ENCODE results near the gene ACD. TPM values are rescaled to one million over a fixed set of nuclear protein-coding genes. Genes with fewer than 3 reads are reported as not detected.
A peak's percentile ranks its signal among the peaks of the same experiment; 100 is the strongest.

ACD gene
- total RNA-seq, 1 donor from 2014 or later = 24.5 TPM

DNA sequence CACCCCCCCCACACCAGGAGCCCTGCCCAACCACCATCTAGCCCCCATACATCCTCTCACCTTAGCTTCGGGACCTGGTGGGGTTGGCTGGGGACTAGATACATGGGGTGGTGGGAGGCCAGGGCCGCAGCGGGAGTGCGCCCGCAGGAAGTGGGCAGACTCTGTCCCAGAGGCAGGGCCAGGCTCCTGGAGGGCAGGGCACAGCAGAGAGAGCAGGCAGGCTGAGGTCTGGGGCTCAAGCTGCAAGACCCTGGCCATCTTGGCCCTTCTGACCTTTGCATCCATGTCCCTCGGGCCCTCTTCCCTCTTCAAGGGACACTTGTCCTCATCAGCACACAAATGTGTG is 3.8 kb upstream of the ACD start:
- Mint-ChIP-seq H3K36me3 (peaks cover 2% of the 10 kb centered on the region), H3K27ac (no peak overlapping the region), H3K27me3 (ENCODE audit: low read depth) (no peaks in the 10 kb centered on the region), H3K4me1 (peaks cover 18% of the 10 kb centered on the region), H3K4me3 (no peak overlapping the region), H3K9me3 (no peaks in the 10 kb centered on the region)
- no peak for DNase-seq (ENCODE audit: low spot score in 2 of 2, unreplicated experiment in 2 of 2)
- no peak for TF ChIP-seq CTCF (IDR thresholded peaks at IDR 0.05; ENCODE audit: unreplicated experiment)

DNA sequence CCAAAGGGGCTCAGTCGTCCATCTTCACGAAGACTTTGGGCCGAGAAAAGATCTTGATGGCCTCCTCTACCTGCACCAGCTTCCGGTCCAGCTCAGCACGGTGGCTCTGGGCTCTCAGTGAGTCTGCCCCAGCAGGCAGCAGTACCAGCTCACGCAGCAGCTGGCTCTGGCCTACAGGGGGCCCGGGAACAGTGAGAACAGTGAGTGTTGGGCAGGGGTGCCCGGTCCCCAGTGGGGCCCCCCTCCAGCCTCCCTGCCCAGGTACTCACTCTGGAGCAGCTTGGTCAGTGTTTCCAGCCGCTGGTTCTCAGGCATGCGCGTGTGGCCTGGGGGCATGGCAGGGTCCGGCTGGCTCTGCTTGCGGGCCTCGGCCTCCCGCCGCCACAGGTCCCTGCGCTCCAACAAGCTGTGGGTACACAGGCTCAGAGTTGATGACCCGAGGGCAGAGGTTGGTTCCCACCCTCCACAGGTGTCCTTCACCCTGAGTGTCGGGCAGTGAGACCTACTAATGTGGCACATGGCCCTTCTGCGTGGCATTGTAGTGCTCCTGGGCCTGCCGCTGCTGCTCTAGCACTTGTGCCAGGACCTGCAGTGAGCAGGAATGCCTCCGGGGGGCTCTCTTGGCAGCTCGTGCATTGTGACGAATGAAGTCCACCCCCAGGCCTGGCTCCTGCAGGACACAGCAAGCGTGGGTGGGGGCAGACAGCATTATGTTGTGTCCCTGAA is 3.3 kb upstream of the ACD start:
- Mint-ChIP-seq H3K4me3 (no peak overlapping the region), H3K36me3 (peaks cover 2% of the 10 kb centered on the region), H3K27ac (no peak overlapping the region), H3K4me1 (peaks cover 20% of the 10 kb centered on the region), H3K9me3 (no peaks in the 10 kb centered on the region), H3K27me3 (ENCODE audit: low read depth) (no peaks in the 10 kb centered on the region)
- TF ChIP-seq CTCF (IDR thresholded peaks at IDR 0.05; ENCODE audit: unreplicated experiment) = no peak
- DNase-seq (ENCODE audit: low spot score in 2 of 2, unreplicated experiment in 2 of 2) = no peak

DNA sequence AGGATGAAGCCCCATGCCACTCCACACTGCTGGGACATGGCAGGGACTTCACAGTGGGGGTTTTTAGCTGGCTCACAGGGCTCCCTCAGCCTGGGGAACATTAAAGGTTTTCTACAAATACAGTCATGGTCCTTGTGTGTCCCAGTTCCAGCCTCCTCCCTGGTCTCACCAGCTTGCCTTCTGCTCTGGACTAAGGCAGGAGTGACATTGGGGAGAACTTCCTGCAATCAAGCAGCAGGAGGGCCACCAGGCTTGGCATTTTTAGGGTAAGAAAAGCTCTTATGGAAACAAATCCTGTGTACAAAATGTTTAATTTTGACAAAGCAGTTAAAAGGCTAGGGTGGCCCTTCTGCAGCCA is 2.6 kb upstream of the ACD start:
- Mint-ChIP-seq H3K9me3 (no peaks in the 10 kb centered on the region), H3K4me1 (peaks cover 18% of the 10 kb centered on the region), H3K4me3 (no peak overlapping the region), H3K27ac (no peak overlapping the region), H3K36me3 (peaks cover 2% of the 10 kb centered on the region), H3K27me3 (ENCODE audit: low read depth) (no peaks in the 10 kb centered on the region)
- no peak for TF ChIP-seq CTCF (IDR thresholded peaks at IDR 0.05; ENCODE audit: unreplicated experiment)
- DNase-seq (ENCODE audit: low spot score in 2 of 2, unreplicated experiment in 2 of 2) = no peak

DNA sequence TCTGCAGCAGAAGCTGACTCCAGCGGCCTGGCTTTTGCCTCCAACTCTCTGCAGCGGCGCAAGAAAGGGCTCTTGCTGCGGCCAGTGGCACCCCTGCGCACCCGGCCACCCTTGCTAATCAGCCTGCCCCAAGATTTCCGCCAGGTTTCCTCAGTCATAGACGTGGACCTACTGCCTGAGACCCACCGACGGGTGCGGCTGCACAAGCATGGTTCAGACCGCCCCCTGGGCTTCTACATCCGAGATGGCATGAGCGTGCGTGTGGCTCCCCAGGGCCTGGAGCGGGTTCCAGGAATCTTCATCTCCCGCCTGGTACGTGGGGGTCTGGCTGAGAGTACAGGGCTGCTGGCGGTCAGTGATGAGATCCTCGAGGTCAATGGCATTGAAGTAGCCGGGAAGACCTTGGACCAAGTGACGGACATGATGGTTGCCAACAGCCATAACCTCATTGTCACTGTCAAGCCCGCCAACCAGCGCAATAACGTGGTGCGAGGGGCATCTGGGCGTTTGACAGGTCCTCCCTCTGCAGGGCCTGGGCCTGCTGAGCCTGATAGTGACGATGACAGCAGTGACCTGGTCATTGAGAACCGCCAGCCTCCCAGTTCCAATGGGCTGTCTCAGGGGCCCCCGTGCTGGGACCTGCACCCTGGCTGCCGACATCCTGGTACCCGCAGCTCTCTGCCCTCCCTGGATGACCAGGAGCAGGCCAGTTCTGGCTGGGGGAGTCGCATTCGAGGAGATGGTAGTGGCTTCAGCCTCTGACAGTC is 2.0 kb upstream of the ACD start:
- no peak overlapping the region for H3K27ac Mint-ChIP-seq
- no peaks in the 10 kb centered on the region for H3K9me3 Mint-ChIP-seq
- TF ChIP-seq CTCF (IDR thresholded peaks at IDR 0.05; ENCODE audit: unreplicated experiment) = no peak
- H3K4me3 Mint-ChIP-seq = peak overlapping the region; percentile 79
- peaks cover 17% of the 10 kb centered on the region for H3K4me1 Mint-ChIP-seq
- H3K27me3 Mint-ChIP-seq (ENCODE audit: low read depth) = no peaks in the 10 kb centered on the region
- peaks cover 2% of the 10 kb centered on the region for H3K36me3 Mint-ChIP-seq
- no peak for DNase-seq (ENCODE audit: low spot score in 2 of 2, unreplicated experiment in 2 of 2)

- H3K4me1 Mint-ChIP-seq = peaks cover 16% of the 10 kb centered on the region
- H3K4me3 Mint-ChIP-seq = peak overlapping the region; percentile 79
- no peaks in the 10 kb centered on the region for H3K9me3 Mint-ChIP-seq
- H3K27me3 Mint-ChIP-seq (ENCODE audit: low read depth) = no peaks in the 10 kb centered on the region
- peaks cover 2% of the 10 kb centered on the region for H3K36me3 Mint-ChIP-seq
- H3K27ac Mint-ChIP-seq = peak overlapping the region; percentile 94
- no peak for TF ChIP-seq CTCF (IDR thresholded peaks at IDR 0.05; ENCODE audit: unreplicated experiment)
- peak in 1 of 2 experiments; percentile 62 for DNase-seq (ENCODE audit: low spot score in 2 of 2, unreplicated experiment in 2 of 2)
Observed at GRCh38 chr16:67661101-67661761, 1.2 kb upstream of the ACD start.
